Osteocyte (in vitro differentiated cells): Measurements from ENCODE around the gene OVCH1. TPM values are rescaled to one million over a fixed set of nuclear protein-coding genes. Genes with fewer than 3 reads are reported as not detected.

ENCODE experiments used
- DNase-seq: peaks from one replicate; pipeline ENCODE4 v3.0.0; 2021; ENCODE audit warnings: mixed read lengths; ENCODE audit not compliant: unreplicated experiment; ENCODE audit errors: extremely low spot score
- H3K27ac Mint-ChIP-seq: one replicate; pipeline ENCODE4 v1.8.0; 2021; ENCODE audit warnings: mild to moderate bottlenecking, mixed read lengths; ENCODE audit not compliant: unreplicated experiment
- H3K27me3 Mint-ChIP-seq: one replicate; pipeline ENCODE4 v1.8.0; 2021; ENCODE audit warnings: mixed read lengths; ENCODE audit not compliant: unreplicated experiment
- H3K36me3 Mint-ChIP-seq: one replicate; pipeline ENCODE4 v1.8.0; 2021; ENCODE audit warnings: mixed read lengths; ENCODE audit not compliant: unreplicated experiment
- H3K4me1 Mint-ChIP-seq: one replicate; pipeline ENCODE4 v1.8.0; 2021; ENCODE audit warnings: mixed read lengths; ENCODE audit not compliant: unreplicated experiment
- H3K4me3 Mint-ChIP-seq: one replicate; pipeline ENCODE4 v1.8.0; 2021; ENCODE audit warnings: mild to moderate bottlenecking, moderate library complexity, mixed read lengths; ENCODE audit not compliant: unreplicated experiment
- H3K9me3 Mint-ChIP-seq: one replicate; pipeline ENCODE4 v1.8.0; 2021; ENCODE audit warnings: mixed read lengths; ENCODE audit not compliant: unreplicated experiment
- long read RNA-seq: library from polyadenylated mRNA; unstranded; transcript quantifications from one replicate; pipeline ENCODE4 v2.0.0, GENCODE V29; 2021
- total RNA-seq: library from RNA; stranded (reverse); gene quantifications from 2 replicates; pipeline ENCODE4 v1.2.1, GENCODE V29; 2021
- TF ChIP-seq, protein P1 (sequence below): fragments of 200-600 bp; sonication (generic); IDR thresholded peaks from 2 replicates; pipeline ENCODE4 v1.5.0; 2021; ENCODE audit warnings: antibody characterized with exemption, mild to moderate bottlenecking, moderate library complexity

The OVCH1 gene, protein sequence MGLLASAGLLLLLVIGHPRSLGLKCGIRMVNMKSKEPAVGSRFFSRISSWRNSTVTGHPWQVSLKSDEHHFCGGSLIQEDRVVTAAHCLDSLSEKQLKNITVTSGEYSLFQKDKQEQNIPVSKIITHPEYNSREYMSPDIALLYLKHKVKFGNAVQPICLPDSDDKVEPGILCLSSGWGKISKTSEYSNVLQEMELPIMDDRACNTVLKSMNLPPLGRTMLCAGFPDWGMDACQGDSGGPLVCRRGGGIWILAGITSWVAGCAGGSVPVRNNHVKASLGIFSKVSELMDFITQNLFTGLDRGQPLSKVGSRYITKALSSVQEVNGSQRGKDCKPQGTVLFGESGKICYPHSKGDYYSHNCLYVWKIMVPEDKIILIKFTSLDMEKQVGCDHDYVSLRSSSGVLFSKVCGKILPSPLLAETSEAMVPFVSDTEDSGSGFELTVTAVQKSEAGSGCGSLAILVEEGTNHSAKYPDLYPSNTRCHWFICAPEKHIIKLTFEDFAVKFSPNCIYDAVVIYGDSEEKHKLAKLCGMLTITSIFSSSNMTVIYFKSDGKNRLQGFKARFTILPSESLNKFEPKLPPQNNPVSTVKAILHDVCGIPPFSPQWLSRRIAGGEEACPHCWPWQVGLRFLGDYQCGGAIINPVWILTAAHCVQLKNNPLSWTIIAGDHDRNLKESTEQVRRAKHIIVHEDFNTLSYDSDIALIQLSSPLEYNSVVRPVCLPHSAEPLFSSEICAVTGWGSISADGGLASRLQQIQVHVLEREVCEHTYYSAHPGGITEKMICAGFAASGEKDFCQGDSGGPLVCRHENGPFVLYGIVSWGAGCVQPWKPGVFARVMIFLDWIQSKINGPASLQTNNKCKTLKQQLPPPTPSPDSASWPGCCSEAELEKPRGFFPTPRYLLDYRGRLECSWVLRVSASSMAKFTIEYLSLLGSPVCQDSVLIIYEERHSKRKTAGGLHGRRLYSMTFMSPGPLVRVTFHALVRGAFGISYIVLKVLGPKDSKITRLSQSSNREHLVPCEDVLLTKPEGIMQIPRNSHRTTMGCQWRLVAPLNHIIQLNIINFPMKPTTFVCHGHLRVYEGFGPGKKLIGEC
- total RNA-seq, result 0.46 and 0.52 TPM in 2 replicates
- long read RNA-seq, result 0 reads

DNA sequence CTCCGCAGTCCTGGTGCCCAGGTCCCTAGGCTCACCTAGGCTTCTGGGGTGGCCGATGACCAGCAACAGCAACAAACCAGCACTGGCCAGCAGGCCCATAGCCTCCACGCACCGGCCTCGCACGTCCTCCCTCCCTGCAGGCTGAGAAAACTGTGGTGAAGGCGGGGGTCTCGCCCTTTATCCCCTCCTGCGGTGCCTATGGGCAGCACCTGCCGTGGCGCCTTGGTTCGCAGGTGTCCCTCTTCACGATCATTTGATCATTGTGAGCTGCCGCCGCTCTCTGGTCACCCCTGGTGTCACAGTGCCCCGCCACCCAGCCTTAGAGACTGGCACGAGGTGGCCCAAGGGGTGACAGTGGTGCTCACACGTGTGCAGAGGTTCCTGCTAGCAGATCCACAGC is at the start of gene OVCH1:
Gene OVCH1, minus strand, starts transcription at position 99 of the 400 bp plus-strand sequence. Its CDS starts 0 bp downstream, at position 99.
- Mint-ChIP-seq H3K27ac (no peak within 1 kb of the TSS), H3K36me3 (no peaks in the 10 kb centered on the region), H3K9me3 (no peaks in the 10 kb centered on the region), H3K27me3 (peaks cover 10% of the 10 kb centered on the region), H3K4me3 (no peak within 1 kb of the TSS), H3K4me1 (no peaks in the 10 kb centered on the region)
- TF ChIP-seq, protein P1, sequence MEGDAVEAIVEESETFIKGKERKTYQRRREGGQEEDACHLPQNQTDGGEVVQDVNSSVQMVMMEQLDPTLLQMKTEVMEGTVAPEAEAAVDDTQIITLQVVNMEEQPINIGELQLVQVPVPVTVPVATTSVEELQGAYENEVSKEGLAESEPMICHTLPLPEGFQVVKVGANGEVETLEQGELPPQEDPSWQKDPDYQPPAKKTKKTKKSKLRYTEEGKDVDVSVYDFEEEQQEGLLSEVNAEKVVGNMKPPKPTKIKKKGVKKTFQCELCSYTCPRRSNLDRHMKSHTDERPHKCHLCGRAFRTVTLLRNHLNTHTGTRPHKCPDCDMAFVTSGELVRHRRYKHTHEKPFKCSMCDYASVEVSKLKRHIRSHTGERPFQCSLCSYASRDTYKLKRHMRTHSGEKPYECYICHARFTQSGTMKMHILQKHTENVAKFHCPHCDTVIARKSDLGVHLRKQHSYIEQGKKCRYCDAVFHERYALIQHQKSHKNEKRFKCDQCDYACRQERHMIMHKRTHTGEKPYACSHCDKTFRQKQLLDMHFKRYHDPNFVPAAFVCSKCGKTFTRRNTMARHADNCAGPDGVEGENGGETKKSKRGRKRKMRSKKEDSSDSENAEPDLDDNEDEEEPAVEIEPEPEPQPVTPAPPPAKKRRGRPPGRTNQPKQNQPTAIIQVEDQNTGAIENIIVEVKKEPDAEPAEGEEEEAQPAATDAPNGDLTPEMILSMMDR, result no peak
- DNase-seq, result no peak

DNA sequence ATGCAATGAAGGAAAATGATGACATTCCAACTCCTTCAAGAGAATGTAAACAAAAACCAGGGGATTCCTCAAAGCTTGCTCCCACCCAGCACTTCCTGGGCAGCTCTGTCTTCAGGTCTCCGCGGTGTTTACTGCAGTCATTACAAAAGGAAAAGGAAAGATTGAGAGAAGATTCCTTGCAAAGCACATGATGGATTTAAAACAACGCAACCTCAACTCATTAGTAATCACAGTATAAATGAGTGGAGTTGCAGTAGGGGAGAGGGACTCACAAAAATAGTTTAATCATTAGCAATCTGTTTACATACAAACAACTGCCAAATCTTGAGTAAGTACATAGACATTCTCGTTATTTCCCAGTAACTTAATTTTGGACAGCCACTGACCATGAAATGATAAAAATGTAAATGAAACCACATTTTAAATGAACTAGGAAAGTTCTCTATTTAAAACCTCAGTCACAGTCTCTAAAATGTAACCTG is 49.7 kb upstream of the OVCH1 start:
- Mint-ChIP-seq H3K4me1 (peaks cover 15% of the 10 kb centered on the region), H3K27ac (no peak overlapping the region), H3K36me3 (peaks cover 9% of the 10 kb centered on the region), H3K27me3 (no peaks in the 10 kb centered on the region), H3K9me3 (no peaks in the 10 kb centered on the region), H3K4me3 (no peak overlapping the region)
- TF ChIP-seq, protein P1, result no peak
- no peak for DNase-seq

DNA sequence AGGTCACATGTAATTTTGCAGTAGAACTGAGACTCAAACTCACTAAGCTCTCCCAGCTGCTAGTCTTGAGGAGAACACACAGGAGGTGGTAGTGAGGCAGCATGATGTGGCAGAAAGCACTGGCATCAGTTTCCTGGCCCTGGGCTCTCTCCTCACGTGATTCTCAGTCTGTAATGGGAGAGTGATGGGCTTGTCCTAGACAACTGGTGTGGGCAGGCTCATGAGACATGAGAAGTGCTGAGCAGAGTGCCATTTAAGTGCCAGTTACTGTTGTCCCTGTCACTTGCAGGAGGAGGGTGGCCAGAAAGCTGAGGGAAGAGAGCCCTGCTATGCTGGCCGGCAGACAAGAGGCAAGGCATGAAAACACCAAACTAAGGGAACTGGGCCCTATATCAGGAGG is 48.5 kb upstream of the OVCH1 start:
- Mint-ChIP-seq H3K27me3 (no peaks in the 10 kb centered on the region), H3K36me3 (peaks cover 9% of the 10 kb centered on the region), H3K4me3 (no peak overlapping the region), H3K4me1 (peaks cover 15% of the 10 kb centered on the region), H3K9me3 (no peaks in the 10 kb centered on the region), H3K27ac (no peak overlapping the region)
- TF ChIP-seq, protein P1, result no peak
- no peak for DNase-seq

DNA sequence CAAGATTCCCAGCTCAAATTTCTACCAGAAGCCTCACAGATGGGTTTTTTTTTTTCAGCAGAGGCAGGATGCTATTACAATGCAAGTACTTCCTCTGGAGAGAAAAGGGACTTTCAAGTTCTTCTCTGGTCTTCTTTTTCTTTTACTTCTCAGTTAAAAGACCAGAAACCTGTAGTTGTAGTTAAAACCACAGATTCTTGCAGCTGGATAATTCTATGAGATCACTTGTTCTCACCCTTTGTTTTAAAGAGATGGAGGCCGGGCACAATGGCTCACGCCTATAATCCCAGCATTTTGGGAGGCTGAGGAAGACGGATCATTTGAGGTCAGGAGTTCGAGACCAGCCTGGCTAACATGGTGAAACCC is 47.6 kb upstream of the OVCH1 start:
- TF ChIP-seq, protein P1, result no peak
- peaks cover 9% of the 10 kb centered on the region for H3K36me3 Mint-ChIP-seq
- peaks cover 15% of the 10 kb centered on the region for H3K4me1 Mint-ChIP-seq
- no peak overlapping the region for H3K4me3 Mint-ChIP-seq
- no peaks in the 10 kb centered on the region for H3K9me3 Mint-ChIP-seq
- no peak overlapping the region for H3K27ac Mint-ChIP-seq
- no peak for DNase-seq
- no peaks in the 10 kb centered on the region for H3K27me3 Mint-ChIP-seq
